Right kidney (tissue), 1 donor: ENCODE results near the gene RPL6.
"Not testable (repeated sequence)": the region's sequence is repeated elsewhere in the genome, so short reads cannot be mapped to it uniquely, and the experiment has no call there.

Experiments
- DNase-seq: peaks from one replicate; pipeline ENCODE4 v3.0.0-alpha.2; 2016

RPL6 gene

GRCh38 chr12:112425582-112426382 is 16.4 kb upstream of the RPL6 start:
- DNase-seq: no peak

- DNase-seq: no peak
These were observed 14.7 kb upstream of the RPL6 start for GRCh38 chr12:112424126-112424525.

- DNase-seq: no peak
These were observed 13.1 kb upstream of the RPL6 start for GRCh38 chr12:112422531-112422930.

GRCh38 chr12:112421363-112421762 is 12.0 kb upstream of the RPL6 start:
- DNase-seq: no peak

GRCh38 chr12:112420740-112421139 is 11.3 kb upstream of the RPL6 start:
- no peak for DNase-seq

GRCh38 chr12:112419297-112420133 is 10.1 kb upstream of the RPL6 start:
- peak; percentile 66 for DNase-seq

- DNase-seq: peak; percentile 94
These were observed 9.3 kb upstream of the RPL6 start, which contains the start of gene PTPN11 for GRCh38 chr12:112418608-112419296. Gene PTPN11, plus strand, starts transcription at chr12:112418947. Its CDS starts 165 bp downstream, at chr12:112419112.

GRCh38 chr12:112418273-112418607 is 8.8 kb upstream of the RPL6 start:
- no peak for DNase-seq

- not testable (repeated sequence) for DNase-seq
These were observed 6.1 kb upstream of the RPL6 start for GRCh38 chr12:112415457-112415856.

GRCh38 chr12:112413855-112414625 is 4.6 kb upstream of the RPL6 start:
- DNase-seq: no peak

- DNase-seq: no peak
These were observed 470 bp upstream of the RPL6 start for GRCh38 chr12:112409906-112410244.

- no peak for DNase-seq
These were observed 784 bp downstream of the RPL6 start for GRCh38 chr12:112408621-112409020.

GRCh38 chr12:112407683-112408082 is 1.7 kb downstream of the RPL6 start:
- not testable (repeated sequence) for DNase-seq

GRCh38 chr12:112406519-112407488 is 2.6 kb downstream of the RPL6 start:
- no peak for DNase-seq

GRCh38 chr12:112401903-112402498 is 7.4 kb downstream of the RPL6 start:
- DNase-seq: no peak

GRCh38 chr12:112401054-112401453 is 8.4 kb downstream of the RPL6 start:
- no peak for DNase-seq

- no peak for DNase-seq
These were observed 16.1 kb downstream of the RPL6 start for GRCh38 chr12:112393328-112393727.

- DNase-seq: not testable (repeated sequence)
These were observed 19.3 kb downstream of the RPL6 start for GRCh38 chr12:112389922-112390654.

- no peak for DNase-seq
These were observed 20.2 kb downstream of the RPL6 start for GRCh38 chr12:112389228-112389627.

- DNase-seq: no peak
These were observed 22.7 kb downstream of the RPL6 start for GRCh38 chr12:112386726-112387125.
